Colonic mucosa (tissue), 4 donors: ENCODE measurements around the gene TDP1. TPM values are rescaled to one million over a fixed set of nuclear protein-coding genes. Genes with fewer than 3 reads are reported as not detected.

Experiments
- DNase-seq: peaks from one replicate; pipeline ENCODE4 v3.0.0-alpha.2; 2020
- H3K27ac ChIP-seq: fragments of 200-600 bp; one replicate; pipeline ENCODE4 v1.8.0; 2021
- H3K27me3 ChIP-seq: fragments of 200-600 bp; one replicate; pipeline ENCODE4 v1.8.0; 2021
- H3K36me3 ChIP-seq: fragments of 200-600 bp; one replicate; pipeline ENCODE4 v1.8.0; 2021
- H3K4me1 ChIP-seq: fragments of 200-600 bp; one replicate; pipeline ENCODE4 v1.8.0; 2021; ENCODE audit warnings: mild to moderate bottlenecking
- H3K4me3 ChIP-seq: fragments of 200-600 bp; one replicate; pipeline ENCODE4 v1.8.0; 2021
- H3K9ac ChIP-seq, 2 donors: one replicate each; pipeline ENCODE4 v1.7.0; 2013; ENCODE audit warnings: control low read depth in 2 of 2, low read depth in 2 of 2, low read length in 2 of 2
- H3K9me3 ChIP-seq: fragments of 200-600 bp; one replicate; pipeline ENCODE4 v1.8.0; 2021
- intact Hi-C: fragments of 100-400 bp; cut with DNase I; formaldehyde crosslinking; loops from one replicate; pipeline ENCODE4 v1.14.1; 2022
- total RNA-seq, 2 donors: library from RNA; stranded (reverse); fragmentation: NEBNext Ultra II Directional in 1 of 2; extraction: Animal tissue kit (Norgen Biotek cat#: 25700) in 1 of 2; gene quantifications; one replicate each; pipeline ENCODE4 v1.2.1, GENCODE V29; 2021
- TF ChIP-seq, protein P1 (sequence below): fragments of 200-600 bp; IDR thresholded peaks from one replicate; pipeline ENCODE4 v1.8.0; 2022; ENCODE audit warnings: antibody characterized with exemption, mild to moderate bottlenecking
- donor health status: healthy.
- donor health status: DM: no; HTN: no; CAD: no.
- donor health status: DM: no; HTN: no; CAD: no.

Gene TDP1
- 10 to 100 TPM; 20.0 to 33.3 TPM for total RNA-seq

DNA sequence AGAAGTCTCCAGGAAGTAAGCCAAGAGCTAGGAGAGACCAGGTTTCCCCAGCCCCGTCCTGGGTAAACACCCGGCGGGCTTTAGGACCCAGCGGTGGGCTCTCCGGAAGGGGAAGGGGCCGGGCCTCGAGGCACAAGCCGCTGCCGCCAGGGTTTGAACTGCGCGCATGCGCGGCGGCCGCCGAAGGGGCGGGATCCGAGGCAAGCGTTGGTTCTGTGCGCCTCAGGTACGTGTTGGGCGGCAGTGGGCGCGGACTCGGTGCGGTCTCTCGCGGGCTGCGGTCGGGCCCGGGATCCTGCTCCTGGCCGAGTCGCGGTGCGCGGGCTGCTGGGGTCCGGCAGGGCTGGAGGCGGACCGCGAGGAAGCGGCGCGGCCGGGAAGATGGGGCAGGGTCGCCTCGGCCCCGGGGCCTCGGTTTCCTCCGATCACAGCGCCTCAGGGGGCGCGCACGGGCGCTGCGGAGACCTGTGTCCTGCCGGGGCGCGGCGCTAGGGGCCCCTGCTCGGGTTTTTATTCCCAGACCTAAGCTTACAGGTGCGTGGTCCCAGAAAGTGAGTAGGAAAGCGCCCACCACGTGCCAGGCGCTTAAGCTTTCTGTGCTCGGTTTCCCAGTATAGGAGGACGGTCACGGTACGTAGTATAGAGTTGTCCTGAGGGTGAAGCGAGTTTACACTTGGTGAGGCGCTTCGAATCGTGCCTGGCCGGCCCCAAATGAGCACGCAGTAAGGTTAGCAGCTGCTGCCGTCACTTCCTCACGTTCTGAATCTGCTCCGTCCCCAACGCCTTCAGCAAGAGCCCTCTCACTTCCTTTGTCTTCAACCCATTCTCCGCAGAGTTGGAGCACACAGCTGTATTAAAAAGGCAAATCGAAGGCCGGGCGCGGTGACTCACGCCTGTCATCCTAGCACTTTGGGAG lies at the start of gene TDP1:
TDP1 (plus strand) TSS at position 183 of the 916 bp plus-strand sequence. CDS start 7,188 bp downstream, outside the sequence.
- Histone ChIP-seq H3K27me3 (no peaks in the 10 kb centered on the region), H3K27ac (peak within 1 kb of the TSS; percentile 94), H3K36me3 (no peaks in the 10 kb centered on the region), H3K4me3 (peak within 1 kb of the TSS; percentile 87), H3K9me3 (no peaks in the 10 kb centered on the region), H3K4me1 (no peaks in the 10 kb centered on the region), H3K9ac (peak within 1 kb of the TSS; percentile 86 to 98)
- TF ChIP-seq, protein P1, sequence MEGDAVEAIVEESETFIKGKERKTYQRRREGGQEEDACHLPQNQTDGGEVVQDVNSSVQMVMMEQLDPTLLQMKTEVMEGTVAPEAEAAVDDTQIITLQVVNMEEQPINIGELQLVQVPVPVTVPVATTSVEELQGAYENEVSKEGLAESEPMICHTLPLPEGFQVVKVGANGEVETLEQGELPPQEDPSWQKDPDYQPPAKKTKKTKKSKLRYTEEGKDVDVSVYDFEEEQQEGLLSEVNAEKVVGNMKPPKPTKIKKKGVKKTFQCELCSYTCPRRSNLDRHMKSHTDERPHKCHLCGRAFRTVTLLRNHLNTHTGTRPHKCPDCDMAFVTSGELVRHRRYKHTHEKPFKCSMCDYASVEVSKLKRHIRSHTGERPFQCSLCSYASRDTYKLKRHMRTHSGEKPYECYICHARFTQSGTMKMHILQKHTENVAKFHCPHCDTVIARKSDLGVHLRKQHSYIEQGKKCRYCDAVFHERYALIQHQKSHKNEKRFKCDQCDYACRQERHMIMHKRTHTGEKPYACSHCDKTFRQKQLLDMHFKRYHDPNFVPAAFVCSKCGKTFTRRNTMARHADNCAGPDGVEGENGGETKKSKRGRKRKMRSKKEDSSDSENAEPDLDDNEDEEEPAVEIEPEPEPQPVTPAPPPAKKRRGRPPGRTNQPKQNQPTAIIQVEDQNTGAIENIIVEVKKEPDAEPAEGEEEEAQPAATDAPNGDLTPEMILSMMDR = no peak
- peak; percentile 99 for DNase-seq
- intact Hi-C loops = no loop called here

DNA sequence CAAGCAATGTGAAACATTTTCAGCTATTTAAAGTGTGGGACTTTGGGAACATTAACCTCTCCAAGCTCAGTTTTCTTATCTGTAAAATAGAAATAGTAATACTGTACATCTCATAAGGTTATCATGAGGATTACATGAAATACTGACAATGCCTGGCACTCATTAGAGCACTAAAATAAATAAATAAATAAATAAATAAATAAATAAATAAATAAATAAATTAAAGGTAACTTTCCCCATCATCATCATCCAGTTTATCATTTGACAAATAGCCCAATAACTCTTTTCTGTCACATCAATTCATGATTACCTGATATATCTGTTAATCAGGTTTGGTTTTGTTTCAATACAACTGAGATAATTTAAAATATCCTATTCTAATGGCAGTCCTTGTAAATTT lies 49.7 kb upstream of the TDP1 start:
- no peak overlapping the region for H3K9ac ChIP-seq
- intact Hi-C loops = no loop called here
- no peaks in the 10 kb centered on the region for H3K27me3 ChIP-seq
- no peaks in the 10 kb centered on the region for H3K4me1 ChIP-seq
- TF ChIP-seq, protein P1 = no peak
- H3K27ac ChIP-seq = no peak overlapping the region
- no peaks in the 10 kb centered on the region for H3K9me3 ChIP-seq
- no peak overlapping the region for H3K4me3 ChIP-seq
- no peaks in the 10 kb centered on the region for H3K36me3 ChIP-seq
- DNase-seq = no peak

DNA sequence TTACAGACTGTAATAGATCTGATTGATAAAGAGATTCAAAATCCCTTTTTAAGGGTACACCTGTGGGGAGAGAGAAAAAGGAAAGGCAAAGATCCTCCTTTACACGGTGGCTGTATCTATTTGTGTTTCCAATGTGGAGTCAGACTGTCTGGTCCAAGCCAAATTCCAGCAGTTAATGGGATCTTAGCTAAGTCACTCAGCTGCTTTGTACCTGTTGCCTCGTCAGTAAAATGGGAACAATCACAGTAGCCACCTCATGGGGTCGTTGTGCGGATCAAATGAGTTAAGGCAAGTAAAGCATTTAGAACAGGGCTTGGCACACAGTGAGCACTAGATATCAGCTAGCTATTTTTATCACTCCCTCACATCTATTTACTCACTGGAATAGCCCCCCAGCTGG lies 48.1 kb upstream of the TDP1 start:
- intact Hi-C loops = no loop called here
- H3K9ac ChIP-seq = no peak overlapping the region
- no peak overlapping the region for H3K4me3 ChIP-seq
- H3K27me3 ChIP-seq = no peaks in the 10 kb centered on the region
- H3K4me1 ChIP-seq = peaks cover 12% of the 10 kb centered on the region
- TF ChIP-seq, protein P1 = no peak
- H3K9me3 ChIP-seq = no peaks in the 10 kb centered on the region
- no peak overlapping the region for H3K27ac ChIP-seq
- no peaks in the 10 kb centered on the region for H3K36me3 ChIP-seq
- DNase-seq = no peak

DNA sequence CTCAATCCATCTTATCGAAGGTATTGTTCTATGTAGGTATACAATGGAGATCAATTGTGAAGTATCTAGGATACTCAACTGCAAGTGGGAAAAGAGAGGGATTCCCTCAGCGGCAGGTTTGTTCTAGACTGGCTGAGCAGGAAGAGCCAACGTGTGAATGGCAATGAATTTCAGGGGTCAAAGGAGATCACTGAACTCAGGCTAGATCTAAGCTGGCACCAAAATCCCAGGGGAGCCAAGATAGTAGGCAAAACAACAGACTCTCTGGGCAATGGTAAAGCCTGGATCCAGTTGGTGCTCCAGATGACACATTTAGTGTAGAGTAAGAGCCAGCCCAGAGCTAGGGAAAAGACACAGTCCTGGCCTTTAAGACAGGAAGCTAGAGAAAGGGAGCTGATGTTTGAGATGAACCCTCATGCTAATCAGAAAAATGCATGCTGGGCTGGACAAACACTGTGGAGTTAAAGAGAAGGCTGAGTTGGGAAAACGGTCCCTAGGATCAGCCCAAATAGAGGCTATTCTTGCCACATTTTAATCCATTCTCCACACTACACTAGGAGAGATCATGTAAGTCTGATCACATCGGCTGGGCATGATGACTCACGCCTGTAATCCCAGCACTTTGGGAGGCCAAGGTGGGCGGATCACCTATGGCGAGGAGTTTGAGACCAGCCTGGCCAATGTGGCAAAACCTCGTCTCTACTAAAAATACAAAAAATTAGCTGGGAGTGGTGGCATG lies 46.8 kb upstream of the TDP1 start:
- Histone ChIP-seq H3K36me3 (no peaks in the 10 kb centered on the region), H3K4me1 (peaks cover 12% of the 10 kb centered on the region), H3K9me3 (no peaks in the 10 kb centered on the region), H3K27me3 (no peaks in the 10 kb centered on the region), H3K27ac (no peak overlapping the region), H3K4me3 (no peak overlapping the region), H3K9ac (no peak overlapping the region)
- DNase-seq = no peak
- TF ChIP-seq, protein P1 = no peak
- intact Hi-C loops = no loop called here

DNA sequence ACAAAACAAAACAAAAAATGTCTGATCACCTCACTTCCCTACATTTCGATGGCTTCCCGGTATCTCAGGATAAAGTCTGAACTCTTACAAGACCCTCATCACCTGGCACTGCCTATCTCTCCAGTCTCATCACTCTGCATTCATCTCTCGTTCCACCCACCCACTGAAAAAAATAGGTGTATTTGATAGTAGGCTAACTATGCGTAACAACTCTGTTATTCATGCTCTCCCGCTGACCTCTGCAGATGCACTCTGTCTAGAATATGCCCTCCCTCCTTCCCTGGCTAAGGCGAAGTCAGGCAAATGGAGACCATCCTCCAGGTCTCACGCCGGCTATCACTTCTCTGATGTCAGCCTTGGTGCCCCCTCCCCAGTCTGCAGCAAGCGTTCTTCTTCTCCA lies 46.1 kb upstream of the TDP1 start:
- Histone ChIP-seq H3K36me3 (no peaks in the 10 kb centered on the region), H3K4me1 (peaks cover 12% of the 10 kb centered on the region), H3K27ac (no peak overlapping the region), H3K9ac (no peak overlapping the region), H3K9me3 (no peaks in the 10 kb centered on the region), H3K4me3 (no peak overlapping the region), H3K27me3 (no peaks in the 10 kb centered on the region)
- intact Hi-C loops = no loop called here
- TF ChIP-seq, protein P1 = no peak
- no peak for DNase-seq
